OCI-LY1 (cell line): Measurements from ENCODE around the gene PDLIM4.

Source experiments
- H2AFZ ChIP-seq: fragments of 200-600 bp; sonication (generic), shearing (Covaris generic); 2 replicates; pipeline ENCODE4 v1.6.0; 2014; ENCODE audit warnings: antibody characterized with exemption, mild to moderate bottlenecking, low read length
- H3F3A ChIP-seq: fragments of 200-600 bp; sonication (generic), shearing (Covaris generic); 2 replicates; pipeline ENCODE4 v1.6.0; 2014; ENCODE audit warnings: mild to moderate bottlenecking, antibody characterized with exemption, low read length, moderate library complexity; ENCODE audit not compliant: insufficient read depth
- H3K27ac ChIP-seq: fragments of 200-600 bp; sonication (generic); 2 replicates; pipeline ENCODE4 v1.5.1; 2014; ENCODE audit warnings: low read length, mixed run types, mild to moderate bottlenecking, low read depth; ENCODE audit not compliant: poor library complexity, severe bottlenecking
- H3K27me3 ChIP-seq: fragments of 200-600 bp; sonication (generic); 2 replicates; pipeline ENCODE4 v1.6.0; 2014; ENCODE audit warnings: antibody characterized with exemption, mild to moderate bottlenecking, low read length, moderate library complexity; ENCODE audit not compliant: insufficient read depth
- H3K36me3 ChIP-seq: fragments of 200-600 bp; sonication (generic); 2 replicates; pipeline ENCODE4 v1.6.1; 2014; ENCODE audit warnings: mild to moderate bottlenecking, antibody characterized with exemption, low read length, moderate library complexity, mixed read lengths; ENCODE audit not compliant: insufficient read depth
- H3K4me1 ChIP-seq: fragments of 200-600 bp; sonication (generic); 2 replicates; pipeline ENCODE4 v1.5.1; 2014; ENCODE audit warnings: mild to moderate bottlenecking, low read length, moderate library complexity; ENCODE audit not compliant: insufficient read depth, severe bottlenecking
- H3K4me2 ChIP-seq: fragments of 200-600 bp; sonication (generic), shearing (Covaris generic); 2 replicates; pipeline ENCODE4 v1.6.1; 2014; ENCODE audit warnings: low read length
- H3K4me3 ChIP-seq: fragments of 200-600 bp; sonication (generic); 2 replicates; pipeline ENCODE4 v1.5.1; 2014; ENCODE audit warnings: low read length, low read depth, mild to moderate bottlenecking, mixed read lengths; ENCODE audit not compliant: poor library complexity, severe bottlenecking
- H3K79me2 ChIP-seq: fragments of 200-600 bp; shearing (Covaris generic); 2 replicates; pipeline ENCODE4 v1.6.1; 2016; ENCODE audit warnings: mixed run types, low read length, mixed read lengths; ENCODE audit not compliant: insufficient read depth
- H3K9ac ChIP-seq: fragments of 200-600 bp; sonication (generic), shearing (Covaris generic); 2 replicates; pipeline ENCODE4 v1.6.1; 2014; ENCODE audit warnings: mild to moderate bottlenecking, low read length, mixed read lengths
- H3K9me2 ChIP-seq: fragments of 200-600 bp; sonication (generic), shearing (Covaris generic); 2 replicates; pipeline ENCODE4 v1.6.1; 2014; ENCODE audit warnings: low read depth, mild to moderate bottlenecking, low read length, mixed read lengths
- H3K9me3 ChIP-seq: fragments of 200-600 bp; shearing (Covaris generic); 2 replicates; pipeline ENCODE4 v1.6.1; 2014; ENCODE audit warnings: low read length, mixed read lengths
- H4K20me1 ChIP-seq: fragments of 200-600 bp; sonication (generic), shearing (Covaris generic); 2 replicates; pipeline ENCODE4 v1.6.0; 2016; ENCODE audit warnings: mild to moderate bottlenecking, low read length; ENCODE audit not compliant: insufficient read depth
- CTCF ChIP-seq: fragments of 200-600 bp; sonication (generic), shearing (Covaris generic); IDR thresholded peaks from 2 replicates; pipeline ENCODE4 v1.5.1; 2017; ENCODE audit warnings: mild to moderate bottlenecking, antibody characterized with exemption, low read length, moderate library complexity, mixed read lengths
- EZH2 ChIP-seq: fragments of 200-600 bp; sonication (generic), shearing (Covaris generic); IDR thresholded peaks from 2 replicates; pipeline ENCODE4 v1.8.0; 2017; ENCODE audit warnings: borderline replicate concordance, mixed run types, mild to moderate bottlenecking, antibody characterized with exemption, low read length, moderate library complexity, mixed read lengths

The PDLIM4 gene

GRCh38 chr5:132270706-132271105 is 13.2 kb downstream of the PDLIM4 start:
- H3K4me2 ChIP-seq, result no peak overlapping the region
- H3K4me1 ChIP-seq, result no peaks in the 10 kb centered on the region
- peaks cover 8% of the 10 kb centered on the region; the same call in 1 of the 2 replicates for H3K27me3 ChIP-seq
- no peaks in the 10 kb centered on the region for H3K36me3 ChIP-seq
- H3K27ac ChIP-seq, result no peak overlapping the region
- no peaks in the 10 kb centered on the region for H3K79me2 ChIP-seq
- H3K9me3 ChIP-seq, result no peaks in the 10 kb centered on the region
- H3K9ac ChIP-seq, result no peak overlapping the region
- H3F3A ChIP-seq, result no peaks in the 10 kb centered on the region
- H3K4me3 ChIP-seq, result no peak overlapping the region
- H4K20me1 ChIP-seq, result no peaks in the 10 kb centered on the region
- no peak overlapping the region for H2AFZ ChIP-seq
- no peak for TF ChIP-seq CTCF
- TF ChIP-seq EZH2, result no peak
- no peaks in the 10 kb centered on the region for H3K9me2 ChIP-seq

- H3K27me3 ChIP-seq, result peaks cover 8% of the 10 kb centered on the region; the same call in 1 of the 2 replicates
- H3K79me2 ChIP-seq, result no peaks in the 10 kb centered on the region
- no peaks in the 10 kb centered on the region for H3F3A ChIP-seq
- no peaks in the 10 kb centered on the region for H3K4me1 ChIP-seq
- H3K9me2 ChIP-seq, result no peaks in the 10 kb centered on the region
- no peak overlapping the region for H3K4me3 ChIP-seq
- no peak for TF ChIP-seq CTCF
- TF ChIP-seq EZH2, result no peak
- no peaks in the 10 kb centered on the region for H3K36me3 ChIP-seq
- no peak overlapping the region for H3K9ac ChIP-seq
- no peaks in the 10 kb centered on the region for H3K9me3 ChIP-seq
- H4K20me1 ChIP-seq, result no peaks in the 10 kb centered on the region
- H3K27ac ChIP-seq, result no peak overlapping the region
- no peak overlapping the region for H3K4me2 ChIP-seq
- no peak overlapping the region for H2AFZ ChIP-seq
Measured at GRCh38 chr5:132271251-132272246, 14.1 kb downstream of the PDLIM4 start.

GRCh38 chr5:132272311-132273210 is 15.1 kb downstream of the PDLIM4 start:
- Histone ChIP-seq H3K4me3 (no peak overlapping the region), H4K20me1 (no peaks in the 10 kb centered on the region), H3K79me2 (no peaks in the 10 kb centered on the region), H3K9ac (no peak overlapping the region), H3K27ac (no peak overlapping the region), H3K27me3 (peaks cover 8% of the 10 kb centered on the region; the same call in 1 of the 2 replicates), H3K4me1 (no peaks in the 10 kb centered on the region), H3K9me2 (no peaks in the 10 kb centered on the region), H3K4me2 (no peak overlapping the region), H2AFZ (no peak overlapping the region), H3K9me3 (no peaks in the 10 kb centered on the region), H3K36me3 (no peaks in the 10 kb centered on the region), H3F3A (no peaks in the 10 kb centered on the region)
- peak; percentile 75 for TF ChIP-seq CTCF
- no peak for TF ChIP-seq EZH2
